LNCaP clone FGC (cell line): Measurements from ENCODE around the gene KDM2B.

Experiments
- DNase-seq: peaks from one replicate; pipeline ENCODE4 v3.0.0-alpha.2; 2011; ENCODE audit warnings: low read depth
- H3K4me3 ChIP-seq: 2 replicates; pipeline ENCODE4 v1.5.1; 2011; ENCODE audit warnings: mild to moderate bottlenecking, low read depth, low read length, control low read depth
- TF ChIP-seq, protein P1 (sequence below): IDR thresholded peaks from 2 replicates; pipeline ENCODE4 v1.5.1; 2012; ENCODE audit warnings: mild to moderate bottlenecking; ENCODE audit not compliant: control insufficient read depth, insufficient read depth; ENCODE audit errors: extremely low read depth

The KDM2B gene

DNA sequence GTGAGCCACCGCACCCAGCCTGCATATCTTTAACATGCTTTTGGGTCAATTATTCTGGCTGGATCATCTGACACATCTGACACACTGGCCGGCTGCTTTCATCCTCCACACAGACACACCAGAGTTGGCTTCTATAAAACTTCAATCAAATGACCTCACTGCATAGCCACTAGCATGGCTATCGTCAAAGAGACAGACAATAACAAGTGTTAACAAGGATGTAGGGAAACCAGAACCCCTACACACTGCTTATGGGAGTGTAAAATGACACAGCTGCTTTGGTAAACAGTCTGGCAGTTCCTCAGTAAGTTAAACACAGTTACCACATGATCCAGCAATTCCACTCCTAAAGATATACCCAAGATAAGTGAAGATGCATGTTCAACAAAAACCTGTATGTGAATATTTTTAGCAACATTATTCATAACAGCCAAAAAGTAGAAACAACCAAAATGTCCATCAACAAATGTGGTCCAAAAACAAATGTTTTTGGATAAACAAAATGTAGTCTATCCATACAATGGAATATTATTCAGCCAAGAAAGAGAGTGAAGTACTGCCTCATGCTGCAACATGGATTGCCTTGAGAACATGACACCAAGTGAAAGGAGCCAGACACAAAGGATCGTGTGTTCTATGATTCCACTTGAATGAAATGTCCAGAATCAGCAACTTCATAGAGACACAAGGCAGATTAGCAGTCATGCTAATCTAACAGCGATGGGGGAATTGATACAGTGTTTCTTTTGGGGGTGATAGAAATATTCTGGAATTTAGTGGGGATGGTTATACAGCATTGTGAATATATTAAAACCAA is 10.1 kb downstream of the KDM2B start:
- TF ChIP-seq, protein P1, sequence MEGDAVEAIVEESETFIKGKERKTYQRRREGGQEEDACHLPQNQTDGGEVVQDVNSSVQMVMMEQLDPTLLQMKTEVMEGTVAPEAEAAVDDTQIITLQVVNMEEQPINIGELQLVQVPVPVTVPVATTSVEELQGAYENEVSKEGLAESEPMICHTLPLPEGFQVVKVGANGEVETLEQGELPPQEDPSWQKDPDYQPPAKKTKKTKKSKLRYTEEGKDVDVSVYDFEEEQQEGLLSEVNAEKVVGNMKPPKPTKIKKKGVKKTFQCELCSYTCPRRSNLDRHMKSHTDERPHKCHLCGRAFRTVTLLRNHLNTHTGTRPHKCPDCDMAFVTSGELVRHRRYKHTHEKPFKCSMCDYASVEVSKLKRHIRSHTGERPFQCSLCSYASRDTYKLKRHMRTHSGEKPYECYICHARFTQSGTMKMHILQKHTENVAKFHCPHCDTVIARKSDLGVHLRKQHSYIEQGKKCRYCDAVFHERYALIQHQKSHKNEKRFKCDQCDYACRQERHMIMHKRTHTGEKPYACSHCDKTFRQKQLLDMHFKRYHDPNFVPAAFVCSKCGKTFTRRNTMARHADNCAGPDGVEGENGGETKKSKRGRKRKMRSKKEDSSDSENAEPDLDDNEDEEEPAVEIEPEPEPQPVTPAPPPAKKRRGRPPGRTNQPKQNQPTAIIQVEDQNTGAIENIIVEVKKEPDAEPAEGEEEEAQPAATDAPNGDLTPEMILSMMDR = no peak
- no peak for DNase-seq
- no peak overlapping the region for H3K4me3 ChIP-seq

DNA sequence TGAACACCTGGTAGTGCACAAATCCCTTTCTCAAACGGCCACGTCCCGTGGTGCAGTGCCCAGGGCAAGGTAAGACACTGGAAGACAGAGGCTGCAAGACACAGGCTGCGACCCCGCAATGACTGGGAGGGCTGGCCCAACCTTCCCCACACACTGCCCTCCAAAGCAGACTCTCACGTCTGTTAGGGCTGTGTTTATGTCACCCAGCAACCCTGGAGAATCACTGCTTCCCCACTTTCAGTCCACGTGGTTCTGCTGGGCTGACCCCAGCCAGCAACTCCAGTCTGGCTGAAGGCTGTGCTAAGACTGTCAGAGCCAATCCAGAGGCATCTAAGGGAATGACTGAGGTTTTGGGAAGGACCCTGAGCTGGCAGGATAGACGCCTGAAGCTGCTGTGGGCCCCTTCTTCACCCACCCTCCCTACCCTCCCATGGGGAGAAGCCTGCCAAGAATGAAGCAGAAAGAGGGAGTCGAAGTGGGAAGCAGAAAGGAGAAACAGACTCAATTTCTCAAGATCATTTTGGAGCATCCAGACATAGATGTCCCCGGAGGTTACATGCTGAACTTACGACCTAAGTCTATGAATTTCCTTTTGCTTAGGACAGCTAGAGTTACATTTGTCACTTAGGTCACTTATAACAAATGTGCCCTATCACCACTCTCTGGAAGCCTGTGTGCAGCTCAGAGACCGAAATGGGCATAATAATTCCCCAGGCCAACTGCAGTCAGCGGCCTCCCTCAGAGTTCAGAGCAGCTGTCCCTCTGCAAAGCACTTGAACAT is 11.7 kb downstream of the KDM2B start:
- TF ChIP-seq, protein P1 = no peak
- DNase-seq = no peak
- no peak overlapping the region for H3K4me3 ChIP-seq

DNA sequence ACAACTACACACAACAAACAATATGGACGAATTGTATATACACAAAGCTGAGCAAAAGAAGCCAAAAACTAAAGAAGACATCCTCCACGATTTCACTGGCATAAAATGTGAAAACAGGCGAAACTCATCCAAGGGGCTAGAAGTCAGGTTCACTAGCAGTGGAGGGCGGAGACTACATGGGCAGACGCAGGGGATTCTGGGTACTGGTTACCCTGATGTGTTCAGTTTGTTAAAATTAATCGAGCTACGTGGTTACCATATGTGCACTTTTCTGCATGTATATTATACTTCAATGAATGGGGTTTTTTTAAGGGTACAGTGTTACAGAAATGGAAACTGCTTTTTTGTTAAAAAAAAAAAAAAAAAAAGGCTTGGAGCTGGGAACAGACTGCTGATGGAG is 12.3 kb downstream of the KDM2B start:
- H3K4me3 ChIP-seq = no peak overlapping the region
- TF ChIP-seq, protein P1 = no peak
- no peak for DNase-seq

DNA sequence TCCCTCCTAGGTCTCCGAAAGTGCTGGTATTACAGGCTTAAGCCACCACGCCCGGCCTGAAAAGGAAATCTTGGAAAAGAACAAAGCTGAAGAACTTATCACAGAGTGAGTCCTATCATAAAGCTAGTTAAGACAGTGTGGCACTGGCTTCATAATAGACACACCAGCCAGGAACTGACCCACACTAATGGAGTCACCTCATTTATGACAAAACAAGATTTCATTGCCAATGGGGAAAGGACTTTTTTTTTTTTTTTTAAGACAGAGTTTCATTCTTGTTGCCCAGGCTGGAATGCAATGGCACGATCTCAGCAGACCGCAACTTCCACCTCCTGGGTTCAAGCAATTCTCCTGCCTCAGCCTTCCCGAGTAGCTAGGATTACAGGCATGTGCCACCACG is 15.7 kb downstream of the KDM2B start:
- H3K4me3 ChIP-seq = no peak overlapping the region
- DNase-seq = no peak
- TF ChIP-seq, protein P1 = no peak

DNA sequence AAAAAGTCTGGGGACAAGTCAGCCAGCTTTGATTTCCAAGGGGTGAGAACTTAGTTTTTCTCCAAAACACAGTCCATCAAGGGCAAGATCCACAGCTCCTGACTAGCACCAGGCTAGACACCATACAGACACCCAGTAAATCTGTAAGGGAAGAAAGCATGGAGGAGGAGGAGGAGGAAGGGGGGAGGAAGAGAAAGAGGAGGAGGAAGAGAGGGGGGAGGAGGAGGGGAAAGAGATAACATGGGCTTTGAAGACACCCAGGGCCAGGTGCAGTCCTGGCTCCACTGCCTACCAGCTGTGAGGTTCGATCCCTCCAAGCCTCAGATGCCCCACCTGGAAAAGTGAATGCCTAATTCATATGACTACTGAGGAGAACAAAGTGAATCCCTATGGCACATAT is 18.3 kb downstream of the KDM2B start:
- no peak for DNase-seq
- TF ChIP-seq, protein P1 = no peak
- H3K4me3 ChIP-seq = no peak overlapping the region

DNA sequence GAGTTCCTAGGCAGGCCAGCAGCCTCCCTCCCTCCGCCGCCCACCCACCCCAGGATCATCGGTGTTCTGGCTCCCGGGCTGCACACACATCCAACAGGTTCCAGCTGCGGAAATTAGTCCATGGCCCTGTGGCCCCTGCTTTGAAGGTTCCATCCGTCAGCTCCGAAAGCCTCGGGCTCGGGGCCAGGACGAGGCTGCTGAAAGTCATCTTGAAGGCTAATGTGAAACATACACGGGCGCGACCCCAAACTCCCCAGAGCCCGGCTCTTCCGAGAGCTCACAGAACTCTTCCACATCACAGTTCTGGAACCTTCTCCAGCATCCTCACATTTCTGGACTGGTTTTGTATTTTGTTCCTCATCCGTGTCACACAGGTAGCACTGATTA is 19.8 kb downstream of the KDM2B start:
- DNase-seq = no peak
- TF ChIP-seq, protein P1 = no peak
- no peak overlapping the region for H3K4me3 ChIP-seq
